T-helper 9 cell (primary cell): ENCODE results near the gene WDR47.
A peak's percentile ranks its signal among the peaks of the same experiment; 100 is the strongest.
"Not testable (repeated sequence)": the region's sequence is repeated elsewhere in the genome, so short reads cannot be mapped to it uniquely, and the experiment has no call there.

ENCODE experiments used
- DNase-seq: peaks from one replicate; pipeline ENCODE4 v3.0.0-alpha.2; 2020

Gene WDR47

DNA sequence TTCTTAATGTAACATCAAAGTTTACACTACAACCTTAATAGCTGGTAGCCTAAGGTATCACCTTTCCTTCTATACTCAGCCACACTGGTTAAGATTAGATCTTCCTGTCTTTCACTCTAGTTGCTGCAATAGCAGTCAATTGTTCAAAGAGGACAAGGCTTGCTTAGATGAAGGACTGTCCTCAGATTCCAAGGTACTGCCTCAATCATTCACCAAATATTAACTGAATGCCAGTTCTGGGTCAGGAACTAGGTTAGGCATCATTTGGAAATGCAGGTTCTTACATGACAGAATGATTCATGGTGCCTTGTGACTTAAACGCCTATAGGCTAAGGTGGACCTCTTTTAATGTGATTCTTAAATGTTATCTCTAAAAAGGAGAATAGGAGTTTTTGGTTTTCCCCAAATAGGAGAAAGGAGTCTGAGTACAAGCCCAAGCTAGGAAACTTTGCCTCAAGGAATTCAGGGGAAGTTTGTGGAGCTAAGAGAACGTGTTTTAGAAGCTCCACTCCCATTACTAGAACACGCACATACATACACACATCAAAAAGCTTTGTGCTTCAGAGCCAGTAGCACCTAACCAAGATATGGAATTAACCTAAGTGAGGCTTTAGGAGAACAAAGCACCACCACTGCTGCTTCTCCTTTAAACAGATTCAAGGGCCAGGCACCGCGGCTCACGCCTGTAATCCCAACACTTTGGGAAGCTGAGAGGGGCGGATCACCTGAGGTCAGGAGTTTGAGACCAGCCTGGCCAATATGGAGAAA, 8.5 kb upstream of the WDR47 start:
- DNase-seq: no peak

DNA sequence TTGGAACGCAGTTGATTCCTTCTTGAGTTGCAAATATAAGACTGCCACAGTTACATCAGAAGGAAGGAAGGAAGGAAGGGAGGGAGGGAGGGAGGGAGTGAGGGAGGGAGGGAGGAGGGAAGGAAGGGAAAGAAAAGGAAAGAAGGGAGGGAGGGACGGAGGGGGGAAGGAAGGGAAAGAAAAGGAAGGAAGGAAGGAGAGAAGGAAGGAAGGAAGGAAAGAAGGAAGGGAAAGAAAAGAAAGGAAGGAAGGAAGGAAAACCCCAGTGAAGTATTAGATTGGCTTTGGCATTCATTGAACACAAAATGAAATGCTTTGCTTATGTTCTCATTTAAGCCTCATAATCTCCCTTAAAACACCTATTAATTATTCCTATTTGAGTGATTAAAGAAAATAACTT, 6.4 kb upstream of the WDR47 start:
- DNase-seq: no peak

DNA sequence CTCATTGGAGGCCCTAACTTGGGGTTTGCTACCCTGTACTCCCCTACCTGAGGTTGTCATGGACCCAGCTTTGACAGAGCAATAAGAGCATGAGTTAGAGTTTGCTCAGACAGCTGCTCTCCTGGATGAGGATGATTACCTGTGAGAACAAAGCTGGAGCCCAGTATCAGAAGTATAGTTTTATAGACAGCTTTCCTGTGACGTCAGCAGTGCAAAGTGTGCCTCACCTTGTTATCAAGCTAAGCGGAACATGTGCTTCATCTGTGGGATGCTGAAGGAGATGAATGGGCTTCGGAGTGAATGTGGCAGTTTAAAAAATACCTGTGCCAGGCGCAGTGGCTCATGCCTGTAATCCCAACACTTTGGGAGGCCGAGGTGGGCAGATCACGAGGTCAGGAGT, 5.4 kb upstream of the WDR47 start:
- DNase-seq: no peak

DNA sequence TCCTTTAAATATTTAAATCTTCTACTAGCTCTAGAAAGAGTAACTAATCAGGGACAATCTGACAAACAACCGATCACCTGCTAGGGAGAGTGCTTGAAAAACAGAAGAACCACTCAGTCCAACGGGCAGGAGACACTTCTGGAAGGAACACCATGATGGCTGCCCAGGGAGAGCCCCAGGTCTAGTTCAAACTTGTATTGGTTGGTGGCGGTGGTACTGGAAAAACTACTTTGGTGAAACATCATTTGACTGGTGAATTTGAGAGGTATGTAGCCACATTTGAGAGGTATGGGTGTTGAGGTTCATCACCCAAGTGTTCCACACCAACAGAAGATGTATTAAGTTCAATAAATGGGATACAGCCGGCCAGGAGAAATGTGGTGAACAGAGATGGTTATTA, 4.8 kb upstream of the WDR47 start:
- no peak for DNase-seq

DNA sequence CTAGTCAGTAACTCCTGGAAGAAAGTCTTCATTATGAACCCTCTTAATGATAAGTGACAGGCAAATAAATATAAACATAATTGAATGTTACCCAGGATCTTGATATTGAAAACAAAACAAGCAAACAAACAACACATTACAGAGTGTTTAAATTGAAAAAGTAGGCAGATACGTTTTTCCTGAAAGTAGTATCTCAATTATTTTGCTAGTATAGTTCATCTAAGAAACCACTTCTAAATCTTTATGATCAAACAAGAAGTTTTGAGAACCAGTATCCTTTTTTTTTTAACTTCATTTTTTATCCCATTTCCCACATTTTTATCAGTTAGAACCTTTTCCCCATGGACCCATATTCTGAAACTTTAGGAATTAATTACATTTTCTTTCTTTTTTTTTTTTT, 3.7 kb upstream of the WDR47 start:
- no peak for DNase-seq

DNA sequence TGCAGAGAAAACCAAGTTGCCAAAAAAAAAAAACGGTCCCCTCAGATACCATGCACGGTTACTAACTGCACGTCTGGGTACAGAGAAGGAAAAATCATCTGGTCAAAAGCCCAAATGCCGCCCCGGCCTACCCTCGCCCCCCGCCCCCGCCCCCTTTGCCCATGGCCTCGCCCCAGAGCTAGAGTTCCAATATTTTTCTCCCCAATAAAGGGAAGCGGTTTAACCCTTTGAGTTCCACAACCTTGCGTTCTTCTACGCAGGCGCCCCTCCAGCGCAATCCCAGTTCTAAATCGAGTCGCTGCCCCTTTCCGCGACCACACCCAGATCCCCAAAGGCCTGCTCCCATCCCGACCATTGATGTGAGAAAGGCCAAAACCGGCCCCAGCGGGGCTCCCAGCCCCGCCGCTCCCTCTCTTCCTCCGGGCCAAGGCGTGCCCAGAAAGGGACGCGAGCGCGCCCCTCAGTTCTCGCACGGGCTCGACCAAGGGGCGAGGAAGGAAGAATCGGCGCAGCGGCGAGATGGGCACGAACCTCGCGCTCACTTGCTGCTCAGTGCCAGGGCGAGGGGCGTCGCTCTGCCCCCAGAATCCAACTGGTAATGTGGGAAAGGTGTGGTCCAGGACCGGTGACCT, 797 bp downstream of the WDR47 start:
- peak; percentile 22 for DNase-seq

DNA sequence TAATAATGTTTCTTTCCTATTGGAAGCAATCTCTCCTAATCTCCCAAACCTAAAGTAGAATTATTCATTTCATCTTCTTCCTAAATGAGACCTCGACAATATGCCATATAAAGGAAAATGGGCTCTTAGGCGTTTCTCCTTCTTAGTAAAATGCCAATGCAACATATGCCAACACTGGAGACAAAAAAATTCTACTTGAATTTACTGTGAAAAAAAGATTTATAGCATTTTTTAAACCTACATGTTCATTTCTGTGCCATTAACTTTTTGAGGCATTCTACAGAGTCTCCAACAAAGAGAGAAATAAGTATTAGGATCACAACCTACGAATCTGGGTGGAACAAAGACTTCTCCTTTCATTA, 1.3 kb downstream of the WDR47 start:
- DNase-seq: no peak

DNA sequence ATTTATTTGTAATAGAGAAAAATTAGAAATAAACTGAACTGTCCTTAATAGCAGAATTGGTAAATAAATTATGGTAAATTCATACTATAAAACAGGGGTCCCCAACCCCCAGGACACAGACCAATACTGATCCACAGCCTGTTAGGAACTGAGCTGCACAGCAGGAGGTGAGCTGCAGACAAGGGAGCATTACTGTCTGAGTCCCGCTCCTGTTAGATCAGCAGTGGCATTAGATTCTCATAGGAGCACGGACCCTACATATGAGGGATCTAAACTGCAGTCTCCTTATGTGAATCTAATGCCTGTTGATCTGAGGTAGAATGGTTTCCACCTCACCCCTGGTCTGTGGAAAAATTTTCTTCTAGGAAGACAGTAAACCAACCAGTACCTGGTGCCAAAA, 7.5 kb downstream of the WDR47 start:
- DNase-seq: no peak

DNA sequence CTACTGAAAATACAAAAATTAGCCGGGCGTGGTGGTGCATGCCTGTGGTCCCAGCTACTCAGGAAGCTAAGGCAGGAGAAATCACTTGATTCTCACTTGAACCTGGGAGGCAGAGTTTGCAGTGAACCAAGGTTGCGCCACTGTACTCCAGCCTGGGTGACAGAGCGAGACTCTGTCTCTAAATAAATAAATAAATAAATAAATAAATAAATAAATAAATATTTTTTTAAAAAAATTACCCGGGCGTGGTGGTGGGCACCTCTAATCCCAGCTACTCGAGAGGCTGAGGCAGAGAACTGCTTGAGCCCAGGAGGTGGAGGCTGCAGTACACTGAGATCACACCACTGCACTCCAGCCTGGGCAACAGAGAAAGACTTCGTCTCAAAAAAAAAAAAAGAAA, 12.4 kb downstream of the WDR47 start:
- not testable (repeated sequence) for DNase-seq

DNA sequence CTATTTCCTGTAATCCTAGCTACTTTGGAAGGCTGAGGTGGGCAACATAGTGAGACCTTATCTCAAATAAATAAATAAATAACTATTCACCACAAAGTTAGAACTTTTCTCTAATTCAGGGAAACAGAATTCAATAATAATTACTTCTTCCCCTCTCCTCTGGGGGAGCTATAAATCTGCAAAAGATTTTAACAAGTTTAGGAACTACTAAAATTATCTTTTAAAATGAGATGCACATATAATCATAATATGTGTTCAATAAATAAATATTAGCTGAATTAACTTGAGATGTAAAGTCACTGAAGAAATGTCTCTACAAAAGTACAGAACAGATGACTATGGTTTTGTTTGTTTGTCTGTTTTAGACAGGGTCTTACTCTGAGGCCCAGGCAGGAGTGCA, 14.1 kb downstream of the WDR47 start:
- no peak for DNase-seq

DNA sequence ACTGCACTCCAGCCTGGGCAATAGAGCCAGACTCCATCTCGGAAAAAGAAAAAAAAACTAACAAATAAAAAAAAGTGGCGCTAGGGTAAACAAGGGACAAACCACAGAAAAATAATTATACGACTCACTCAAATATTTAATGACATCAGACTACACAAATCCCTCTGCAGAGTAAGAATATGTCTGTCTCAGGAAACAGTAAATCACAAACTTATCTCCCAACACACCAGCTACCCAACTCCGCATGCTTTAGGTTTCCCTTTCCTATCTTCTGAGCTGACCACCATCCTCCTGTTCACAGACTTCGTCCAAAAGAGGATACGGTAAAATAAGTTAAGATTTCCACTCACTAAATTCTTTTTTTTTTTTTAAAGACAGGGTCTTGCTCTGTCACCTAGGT, 16.2 kb downstream of the WDR47 start:
- DNase-seq: no peak

DNA sequence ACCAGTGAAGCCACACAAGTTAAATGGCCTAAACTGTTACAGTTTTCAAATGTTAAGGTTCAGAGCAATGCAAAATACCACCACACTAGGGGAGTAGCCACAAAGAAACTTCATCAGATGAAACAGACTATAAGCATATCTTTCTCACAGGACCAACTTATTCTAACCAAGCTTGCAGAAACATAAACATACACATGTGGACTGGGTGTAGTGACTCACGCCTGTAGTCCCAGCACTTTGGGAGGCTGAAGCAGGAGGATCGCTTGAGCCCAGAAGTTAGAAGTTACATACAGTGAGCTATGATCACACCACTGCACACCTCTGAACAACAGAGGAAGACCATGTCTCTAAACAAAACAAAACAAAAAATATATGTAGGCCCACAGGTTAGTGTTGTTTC, 17.3 kb downstream of the WDR47 start:
- DNase-seq: no peak

DNA sequence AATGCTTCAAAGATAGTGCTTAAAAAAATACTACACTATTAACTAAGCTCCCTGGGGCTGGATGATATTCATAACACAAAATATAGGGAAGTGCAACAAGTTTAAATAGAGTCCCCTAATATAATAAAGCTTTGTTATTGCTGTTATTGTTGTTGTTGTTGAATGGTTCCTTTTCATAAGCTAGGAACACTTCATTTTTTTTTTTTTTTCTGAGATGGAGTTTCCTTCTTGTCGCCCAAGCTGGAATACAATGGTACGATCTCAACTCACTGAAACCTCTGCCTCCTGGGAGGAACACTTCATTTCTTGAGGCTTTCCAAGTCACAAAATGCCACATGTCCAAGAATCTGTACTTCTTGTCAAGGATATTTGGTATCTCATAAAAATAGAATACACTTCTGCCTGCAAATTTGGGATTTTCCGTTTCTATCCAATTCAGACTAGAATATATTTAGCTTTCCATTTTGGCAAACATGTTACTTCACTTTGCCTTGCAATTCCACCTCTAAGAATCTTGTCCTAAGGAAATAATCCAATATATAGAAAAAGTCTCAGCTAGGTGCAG, 21.1 kb downstream of the WDR47 start:
- DNase-seq: no peak

DNA sequence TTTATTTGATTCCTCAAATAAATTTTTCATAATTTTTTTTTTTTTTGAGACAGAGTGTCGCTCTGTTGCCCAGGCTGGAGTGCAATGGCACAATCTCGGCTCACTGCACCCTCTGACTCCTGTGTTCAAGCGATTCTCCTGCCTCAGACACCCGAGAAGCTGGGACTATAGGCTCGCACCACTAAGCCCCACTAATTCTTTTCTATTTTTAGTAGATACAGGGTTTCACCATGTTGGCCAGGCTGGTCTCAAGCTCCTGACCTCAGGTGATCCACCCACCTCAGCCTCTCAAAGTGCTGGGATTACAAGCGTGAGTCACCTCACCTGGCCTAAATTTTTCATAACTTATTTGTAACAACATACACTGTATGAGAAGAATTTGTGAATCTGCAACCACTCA, 24.2 kb downstream of the WDR47 start:
- DNase-seq: not testable (repeated sequence)

DNA sequence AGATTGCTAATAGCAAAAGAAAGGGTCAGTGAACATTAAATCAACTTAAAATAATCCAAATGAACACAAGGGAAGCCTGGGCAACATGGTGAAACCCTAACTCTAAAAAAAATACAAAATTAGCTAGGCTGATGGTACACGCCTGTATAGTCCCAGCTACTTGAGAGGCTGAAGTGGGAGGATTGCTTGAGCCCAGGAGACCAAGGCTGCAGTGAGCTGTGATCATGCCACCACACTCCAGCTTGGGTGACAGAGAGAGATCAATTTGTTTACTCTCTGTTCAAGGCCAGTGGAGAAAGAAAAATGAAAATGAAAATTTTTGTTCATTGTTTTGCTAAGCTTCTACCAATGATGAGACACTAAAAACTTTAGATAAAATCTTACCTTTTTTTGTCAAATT, 24.8 kb downstream of the WDR47 start:
- no peak for DNase-seq

DNA sequence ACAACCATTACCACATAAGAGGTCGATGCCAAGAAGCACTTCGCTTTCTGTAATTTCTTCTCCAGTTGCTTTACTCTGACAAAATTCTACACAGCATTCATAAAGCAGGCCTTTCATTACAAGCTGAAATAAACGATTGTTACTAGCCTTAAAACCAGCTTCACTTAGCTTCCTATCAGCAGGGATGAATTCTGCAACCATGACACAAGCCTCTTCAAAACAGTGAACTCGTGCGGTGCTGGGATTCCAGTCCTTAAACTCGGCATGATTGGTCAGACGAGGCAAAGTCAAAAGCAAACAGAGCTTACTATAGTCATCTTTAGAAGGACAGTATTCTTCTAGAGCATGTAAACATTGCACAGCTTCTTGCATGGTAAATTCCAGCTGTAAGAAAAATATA, 30.6 kb downstream of the WDR47 start:
- DNase-seq: no peak

DNA sequence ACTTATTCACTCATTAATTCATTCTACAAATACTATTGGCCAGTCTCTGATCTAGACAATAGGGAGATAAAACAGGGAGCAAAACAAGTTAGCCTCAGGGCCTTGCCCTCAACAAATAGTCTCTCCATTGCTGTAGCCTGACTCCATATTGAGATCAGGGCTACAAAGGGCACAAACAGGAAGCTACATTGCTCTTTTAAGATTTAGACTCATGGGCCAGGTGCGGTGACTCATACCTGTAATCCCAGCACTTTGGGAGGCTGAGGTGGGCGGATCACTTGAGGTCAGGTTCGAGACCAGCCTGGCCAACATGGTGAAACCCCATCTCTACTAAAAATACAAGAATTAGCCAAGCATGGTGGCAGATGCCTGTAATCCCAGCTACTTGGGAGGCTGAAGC, 45.3 kb downstream of the WDR47 start:
- not testable (repeated sequence) for DNase-seq

DNA sequence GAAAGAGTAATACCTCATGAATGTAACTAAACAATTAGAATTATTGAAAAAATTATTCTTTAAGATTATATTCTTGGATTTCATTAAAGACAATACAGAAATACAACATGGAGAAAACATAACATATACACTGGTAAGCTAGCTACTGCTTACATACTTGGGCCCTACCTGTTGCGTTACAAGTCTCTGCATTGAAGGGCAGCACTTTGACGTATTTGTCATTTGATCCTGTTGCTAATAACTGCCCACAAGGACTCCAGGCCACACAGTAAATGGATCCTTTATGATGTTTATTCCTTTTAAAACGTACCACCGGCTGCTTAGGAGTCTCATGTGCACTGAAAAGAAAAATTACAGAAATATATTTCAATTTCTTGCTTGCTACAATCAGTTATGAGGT, 58.8 kb downstream of the WDR47 start:
- DNase-seq: no peak

DNA sequence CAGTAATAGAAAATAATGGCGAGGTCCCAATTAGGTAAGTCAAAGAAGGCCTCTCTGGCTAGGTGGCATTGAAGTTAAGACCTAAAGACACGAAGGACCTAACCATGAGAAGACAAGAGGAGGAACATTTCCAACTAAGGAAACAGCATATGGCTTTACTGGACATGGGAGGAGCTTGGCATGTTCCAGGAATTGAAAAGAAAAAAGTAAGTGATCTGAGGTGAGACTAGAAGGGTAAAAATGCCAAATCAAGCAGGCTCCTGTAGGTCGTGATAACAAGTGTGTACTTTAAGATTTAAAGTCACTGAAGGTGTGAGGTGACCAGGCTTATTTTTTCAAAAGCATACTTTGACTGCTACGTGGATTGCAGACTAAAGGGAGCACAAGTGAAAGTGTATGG, 65.2 kb downstream of the WDR47 start:
- DNase-seq: no peak

DNA sequence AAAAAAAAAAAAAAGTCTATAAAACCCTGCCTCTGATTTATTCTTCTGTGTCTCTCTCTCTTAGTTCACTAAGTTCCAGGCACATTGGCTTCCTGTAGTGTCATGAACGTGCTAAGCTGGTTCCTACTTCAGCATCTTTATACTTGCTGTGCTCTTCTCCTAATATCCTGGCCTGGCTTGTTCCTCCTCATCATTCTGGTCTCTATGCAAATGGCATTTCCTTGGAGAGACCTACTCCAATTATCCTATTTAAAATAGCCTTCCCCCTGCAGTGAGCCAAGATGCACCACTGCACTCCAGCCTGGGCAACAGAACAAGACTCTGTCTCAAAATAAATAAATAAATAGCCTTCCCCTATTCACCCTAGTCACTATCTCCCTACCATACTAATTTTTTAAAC, 69.0 kb downstream of the WDR47 start:
- no peak for DNase-seq

DNA sequence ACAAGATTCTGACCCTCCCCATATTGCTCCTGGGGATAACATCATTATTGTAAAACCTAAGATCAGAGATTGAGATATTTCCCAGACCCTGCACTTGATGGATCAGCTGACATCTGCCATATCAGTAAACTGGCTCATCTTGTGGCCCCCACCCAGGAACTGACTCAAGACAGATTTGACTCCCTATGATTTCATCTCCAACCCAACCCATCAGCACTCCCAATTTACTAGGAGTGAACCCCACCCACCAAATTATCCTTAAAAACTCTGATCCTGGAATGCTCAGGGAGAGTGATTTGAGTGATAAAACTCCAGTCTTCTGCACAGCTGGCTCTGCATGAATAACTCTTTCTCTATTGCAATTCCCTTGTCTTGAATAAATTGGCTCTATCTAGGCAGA, 72.6 kb downstream of the WDR47 start:
- no peak for DNase-seq

DNA sequence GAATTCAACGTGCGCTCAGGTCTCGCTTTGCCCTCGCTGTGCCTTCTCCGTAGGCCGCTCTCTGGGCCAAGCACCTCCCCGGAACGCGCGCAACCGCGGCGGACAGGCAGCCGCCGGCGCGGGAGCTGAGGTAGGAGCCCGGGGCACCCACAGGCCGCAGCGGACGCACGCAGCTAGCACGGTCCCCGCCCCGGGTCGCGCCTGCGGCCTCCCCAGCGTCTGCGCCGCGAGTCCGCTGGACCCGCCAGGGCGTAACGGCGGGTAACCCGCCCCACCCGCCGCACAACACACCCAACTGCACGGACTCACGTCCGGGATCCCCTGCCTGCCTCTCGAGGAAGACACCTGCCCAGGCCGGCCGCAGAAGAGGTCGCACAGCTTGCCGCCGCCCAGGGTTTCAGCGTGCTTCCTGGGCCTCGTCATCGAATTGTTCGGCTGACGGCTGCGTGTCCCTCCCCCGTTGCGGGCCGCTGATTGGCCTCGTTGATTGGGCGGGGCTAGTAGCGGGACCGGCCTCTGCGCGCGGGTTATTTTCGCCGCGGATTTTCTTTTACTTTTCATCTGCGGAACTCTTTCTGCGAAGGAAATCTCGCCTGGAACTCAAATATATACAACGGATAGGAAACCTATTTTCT, 78.7 kb downstream of the WDR47 start, which contains the start of gene CLCC1:
CLCC1 (minus strand) TSS at position 433 of the 635 bp plus-strand sequence. CDS start 13,047 bp downstream, outside the sequence.
- DNase-seq: peak; percentile 89

DNA sequence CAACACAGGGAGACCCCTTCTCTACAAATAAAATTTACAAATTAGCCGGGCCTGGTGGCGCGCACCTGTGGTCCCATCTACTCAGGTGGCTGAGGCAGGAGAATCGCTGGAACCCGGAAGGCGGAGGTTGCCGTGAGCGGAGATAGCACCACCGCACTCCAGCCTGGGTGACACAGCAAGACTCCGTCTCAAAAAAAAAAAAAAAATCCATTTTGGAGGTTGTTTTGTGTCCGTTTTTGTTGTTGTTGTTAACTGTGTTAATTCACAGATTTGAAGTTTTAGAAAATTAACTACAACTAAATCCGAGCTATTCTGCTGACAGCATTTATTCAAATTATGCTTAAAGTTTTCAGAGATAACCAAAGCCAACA, 79.2 kb downstream of the WDR47 start:
- peak; percentile 21 for DNase-seq
